ENCODE data around the gene ITGB1BP2.
"Not testable (repeated sequence)": the region's sequence is repeated elsewhere in the genome, so short reads cannot be mapped to it uniquely, and the experiment has no call there.

ITGB1BP2 gene

DNA sequence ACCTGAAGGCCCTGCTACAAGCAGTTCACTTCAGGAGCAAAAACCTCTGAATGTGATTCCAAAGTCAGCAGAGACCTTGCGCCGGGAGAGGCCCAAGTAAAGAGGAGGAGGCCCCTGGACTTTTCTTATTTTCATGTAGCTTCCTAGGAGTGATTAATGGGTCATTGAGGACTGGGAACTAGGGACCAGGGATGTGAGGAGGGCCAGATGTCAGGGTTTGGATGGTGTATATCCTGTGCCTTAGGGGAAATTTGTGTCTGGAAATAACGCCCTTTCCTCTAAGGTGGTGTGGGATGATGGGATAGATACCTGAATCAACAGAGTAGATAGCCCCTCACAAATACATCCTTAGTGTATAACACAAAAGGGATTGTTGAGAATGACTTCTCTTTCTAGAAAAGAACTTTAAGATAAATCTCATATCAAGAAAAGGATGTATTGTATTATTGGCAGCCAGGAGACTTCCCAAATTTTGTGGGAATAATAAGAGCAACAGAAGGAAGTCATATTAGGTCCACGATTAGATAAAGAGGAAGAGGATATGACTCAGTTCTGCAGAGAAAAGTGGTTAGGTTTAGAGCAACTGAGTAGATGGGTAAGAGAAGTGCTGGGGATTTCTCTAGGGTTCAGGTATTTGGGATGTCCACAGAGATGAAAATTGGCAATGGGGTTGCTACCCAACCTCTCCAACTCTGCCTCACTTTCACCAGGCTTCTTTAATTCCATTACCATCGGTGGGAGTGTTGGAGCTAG, 1.1 kb downstream of the ITGB1BP2 start:
- no peak for DNase-seq

DNA sequence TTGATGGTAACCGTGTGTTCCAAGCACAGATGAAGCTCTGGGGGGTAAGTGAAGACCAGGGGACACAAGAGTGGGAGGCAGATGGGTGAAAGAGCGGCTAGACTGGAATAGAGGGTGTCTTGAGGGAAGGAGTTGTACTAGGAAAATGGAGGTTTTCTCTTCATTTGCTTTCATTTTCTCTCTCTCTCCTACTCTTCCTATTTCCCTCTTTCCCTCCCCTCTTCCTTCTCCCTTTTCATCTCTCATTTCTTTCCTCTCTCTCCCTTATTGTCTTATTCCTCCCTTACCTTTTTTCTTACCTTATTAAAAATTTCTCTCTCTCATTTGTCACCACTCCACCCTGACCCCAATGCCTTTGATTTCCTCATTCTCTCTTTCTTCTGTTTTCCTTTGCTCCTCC, 3.0 kb downstream of the ITGB1BP2 start:
- DNase-seq = no peak

DNA sequence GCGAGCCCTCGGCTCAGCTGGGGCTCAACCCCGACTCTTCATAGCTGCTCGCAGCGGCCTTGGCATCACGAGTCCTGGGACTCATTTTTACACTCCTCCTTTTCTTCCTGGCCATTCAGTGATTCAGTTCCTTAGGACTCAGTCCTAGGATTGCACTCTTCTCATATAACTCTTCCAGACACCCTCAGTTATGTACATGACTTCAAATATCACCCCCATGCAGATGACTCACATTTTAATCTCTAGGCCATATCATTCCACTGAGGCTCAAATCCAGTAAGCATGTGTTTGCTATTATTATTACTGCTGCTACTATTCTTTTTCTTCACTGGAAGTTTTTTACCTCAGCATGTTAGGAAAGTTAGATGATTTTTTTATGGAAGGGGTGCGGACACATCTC, 14.4 kb downstream of the ITGB1BP2 start:
- no peak for DNase-seq

DNA sequence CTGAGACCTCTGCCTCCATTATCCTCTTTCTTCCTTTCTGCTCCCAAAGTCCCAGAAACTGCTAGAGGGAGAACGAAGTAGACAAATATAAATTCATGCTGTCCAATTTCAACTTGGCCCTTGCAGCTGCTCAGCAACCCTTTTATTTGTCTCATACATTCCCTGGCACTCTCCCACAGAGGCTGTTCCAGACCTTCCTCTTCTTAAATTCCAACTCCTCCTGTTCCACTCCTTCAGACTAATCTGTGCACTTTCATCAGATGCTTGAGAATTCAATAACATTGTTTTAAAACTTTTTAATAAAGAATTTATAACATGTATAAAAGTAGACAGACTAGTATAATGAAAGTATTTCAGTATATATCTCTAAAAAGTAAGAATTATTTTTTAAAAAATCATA, 15.4 kb downstream of the ITGB1BP2 start:
- not testable (repeated sequence) for DNase-seq

DNA sequence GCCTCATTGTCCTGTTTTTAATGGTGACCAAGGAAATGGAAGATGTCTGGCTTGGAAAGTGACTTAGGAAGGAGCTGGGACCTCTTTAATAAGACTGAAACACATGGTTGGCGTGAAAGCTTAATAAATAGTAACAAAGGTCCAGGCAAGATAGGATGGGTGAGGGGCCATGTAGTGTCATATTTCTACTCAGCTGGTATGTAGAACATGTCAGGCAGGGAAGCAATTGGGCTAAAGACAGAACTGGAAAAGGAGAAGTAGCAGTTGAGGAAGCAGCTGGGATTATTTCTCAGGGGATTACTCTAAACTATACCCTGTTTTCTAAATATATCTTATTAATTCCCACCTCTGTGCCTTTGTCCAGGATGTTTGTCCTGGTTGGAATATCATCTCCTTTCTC, 18.6 kb downstream of the ITGB1BP2 start:
- DNase-seq = no peak

DNA sequence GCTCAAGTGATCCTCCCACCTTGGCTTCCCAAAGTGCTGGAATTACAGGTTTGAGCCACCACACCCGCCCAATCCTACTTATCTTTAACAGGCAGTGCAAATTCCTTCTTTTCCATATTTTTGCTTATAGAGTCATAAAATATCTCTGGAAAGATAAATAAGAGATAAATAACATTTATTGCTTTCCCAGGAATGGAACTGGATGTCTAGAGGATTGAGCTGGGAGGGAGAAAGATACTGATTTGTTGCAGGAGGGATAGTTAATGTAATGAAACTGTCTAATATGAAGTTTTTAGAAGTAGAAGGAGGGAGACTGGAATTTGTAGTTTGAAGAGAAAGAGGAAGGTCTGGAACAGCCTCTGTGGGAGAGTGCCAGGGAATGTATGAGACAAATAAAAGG, 20.2 kb downstream of the ITGB1BP2 start:
- no peak for DNase-seq

DNA sequence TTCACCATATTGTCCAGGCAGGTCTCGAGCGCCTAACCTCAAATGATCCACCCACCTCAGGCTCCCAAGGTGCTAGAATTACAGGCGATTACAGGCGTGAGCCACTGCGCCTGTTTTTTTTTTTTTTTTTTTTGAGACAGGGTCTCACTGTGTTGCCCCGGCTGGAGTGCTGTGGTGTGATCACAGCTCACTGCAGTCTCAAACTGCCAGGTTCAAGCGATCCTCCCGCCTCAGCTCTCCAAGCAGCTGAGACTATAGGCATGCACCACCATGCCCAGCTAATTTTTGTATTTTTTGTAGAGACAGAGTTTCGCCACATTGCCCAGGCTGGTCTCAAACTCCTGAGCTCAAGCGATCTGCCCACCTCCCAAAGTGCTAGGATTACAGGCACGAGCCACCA, 22.9 kb downstream of the ITGB1BP2 start:
- not testable (repeated sequence) for DNase-seq

DNA sequence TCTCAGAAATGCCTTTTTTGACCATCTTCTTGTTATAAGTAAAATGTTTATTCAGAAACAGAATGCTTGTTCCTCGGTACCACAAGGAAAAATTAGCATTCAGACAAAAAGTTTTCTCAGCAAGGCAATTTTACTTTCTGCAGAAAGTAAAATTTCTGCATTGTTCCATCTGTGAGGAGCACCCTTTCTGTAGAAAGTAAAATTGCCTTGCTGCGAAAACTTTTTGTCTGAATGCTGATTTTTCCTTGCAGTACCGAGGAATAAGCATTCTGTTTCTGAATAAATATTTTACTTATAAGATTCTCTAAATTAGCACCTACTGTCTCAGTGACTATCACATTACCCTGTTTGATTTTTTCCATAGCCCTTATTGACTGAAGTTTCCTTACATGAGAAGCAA, 24.8 kb downstream of the ITGB1BP2 start:
- no peak for DNase-seq

DNA sequence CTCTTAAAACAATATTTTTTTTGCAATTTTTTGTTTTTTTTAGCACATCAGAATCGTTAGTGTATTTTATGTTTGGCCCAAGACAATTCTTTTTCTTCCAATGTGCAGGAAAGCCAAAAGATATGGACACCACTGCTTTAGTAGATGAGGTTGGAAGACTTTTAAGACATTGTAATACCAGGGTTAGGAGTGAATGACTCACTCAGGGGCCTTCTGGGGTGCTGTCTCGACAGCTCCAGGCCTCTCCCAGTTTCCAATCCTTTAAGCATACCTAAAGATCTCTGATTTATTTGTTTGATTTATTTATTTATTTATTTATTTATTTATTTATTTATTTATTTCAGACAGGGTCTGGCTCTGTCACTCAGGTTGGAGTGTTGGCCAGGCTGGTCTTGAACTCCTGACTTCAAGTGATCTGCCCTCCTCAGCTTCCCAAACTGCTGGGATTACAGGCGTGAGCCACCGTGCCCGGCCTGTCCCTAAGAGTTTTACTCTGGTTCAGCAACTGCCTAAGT, 47.7 kb downstream of the ITGB1BP2 start:
- not testable (repeated sequence) for DNase-seq

DNA sequence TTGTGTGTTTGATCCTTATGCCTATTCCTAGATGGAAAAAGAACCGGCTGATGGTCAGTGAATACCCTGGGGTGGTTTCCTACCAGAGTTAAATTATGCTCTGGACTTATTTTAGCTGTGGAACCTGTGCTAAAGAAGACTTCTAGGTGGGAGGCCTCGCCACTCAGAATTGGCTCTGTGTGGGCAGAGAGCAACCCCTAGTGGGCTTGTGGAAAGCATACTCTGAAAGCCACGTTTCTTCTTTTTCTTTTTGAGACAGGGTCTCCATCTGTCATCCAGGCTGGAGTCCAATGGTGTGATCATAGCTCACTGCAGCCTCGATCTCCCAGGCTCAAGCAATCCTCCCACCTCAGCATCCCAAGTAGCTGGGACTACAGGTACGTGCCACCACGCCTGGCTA, 48.3 kb downstream of the ITGB1BP2 start:
- not testable (repeated sequence) for DNase-seq

DNA sequence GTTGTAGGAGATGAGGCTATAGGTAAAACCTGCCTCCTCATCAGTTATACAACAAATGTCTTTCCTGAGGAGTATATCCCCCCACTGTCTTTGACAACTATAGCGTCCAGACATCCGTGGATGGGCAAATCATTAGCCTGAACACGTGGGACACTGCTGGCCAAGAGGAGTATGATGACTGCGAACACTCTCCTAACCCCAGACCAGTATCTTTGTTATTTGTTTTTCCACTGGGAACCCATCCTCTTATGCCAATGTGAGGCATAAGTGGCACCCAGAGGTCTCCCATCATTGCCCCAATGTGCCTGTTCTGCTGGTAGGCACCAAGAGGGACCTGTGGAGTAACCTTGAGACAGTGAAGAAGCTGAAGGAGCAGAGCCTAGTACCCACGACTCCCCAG, 50.9 kb downstream of the ITGB1BP2 start:
- DNase-seq = not testable (repeated sequence)
